Uterus (tissue), 4 donors: ENCODE results near the gene CMTM5. TPM values are rescaled to one million over a fixed set of nuclear protein-coding genes. Genes with fewer than 3 reads are reported as not detected.
A peak's percentile ranks its signal among the peaks of the same experiment; 100 is the strongest.

ENCODE experiments used
- DNase-seq, 2 donors: peaks; one replicate each; pipeline ENCODE4 v3.0.0-alpha.2; 2019 to 2020
- H3K27ac ChIP-seq, 2 donors: fragments of 200-600 bp; sonication (generic); 1 replicate in 1 of 2; 2 replicates in 1 of 2; pipeline ENCODE4 v1.5.1; 2016 to 2018
- H3K27me3 ChIP-seq, 2 donors: fragments of 200-600 bp; sonication (generic); one replicate each; pipeline ENCODE4 v1.5.1; 2018 to 2019; ENCODE audit warnings: control low read depth in 1 of 2
- H3K36me3 ChIP-seq, 2 donors: fragments of 200-600 bp; sonication (generic); one replicate each; pipeline ENCODE4 v1.5.1; 2019; ENCODE audit warnings: control low read depth in 1 of 2
- H3K4me1 ChIP-seq, 2 donors: fragments of 200-600 bp; sonication (generic); one replicate each; pipeline ENCODE4 v1.5.1; 2018 to 2019; ENCODE audit warnings: control low read depth in 1 of 2
- H3K4me3 ChIP-seq, 2 donors: fragments of 200-600 bp; sonication (generic); 1 replicate in 1 of 2; 2 replicates in 1 of 2; pipeline ENCODE4 v1.5.1; 2018 to 2019; ENCODE audit warnings: mild to moderate bottlenecking in 1 of 2
- H3K9me3 ChIP-seq, 2 donors: fragments of 200-600 bp; sonication (generic); one replicate each; pipeline ENCODE4 v1.5.1; 2019; ENCODE audit warnings: control low read depth in 1 of 2
- CTCF ChIP-seq, 4 experiments: fragments of 200-600 bp in 2 of 4; fragments of 450-650 bp in 2 of 4; sonication (generic) in 2 of 4; IDR thresholded peaks; one replicate each; pipeline ENCODE4 v1.5.1; 2016 to 2019; ENCODE audit warnings: antibody characterized with exemption in 4 of 4, mild to moderate bottlenecking in 2 of 4, moderate library complexity in 1 of 4
- POLR2A ChIP-seq, 2 donors: fragments of 450-650 bp; IDR thresholded peaks; one replicate each; pipeline ENCODE4 v1.6.1; 2016; ENCODE audit warnings: antibody characterized with exemption in 2 of 2, mild to moderate bottlenecking in 1 of 2, moderate library complexity in 1 of 2
- intact Hi-C: fragments of 100-400 bp; cut with DNase I; formaldehyde crosslinking; loops from one replicate; pipeline ENCODE4 v1.15.1; 2023; ENCODE audit warnings: low total_unique reads
- total RNA-seq, 4 donors: library from RNA; depleted of rRNA in 3 of 4; stranded (reverse); fragments of >200 nt in 3 of 4; gene quantifications; one replicate each; pipeline versions ENCODE4 v1.1.0 to v1.2.4, GENCODE V29; 2014 to 2023
- donor health status: DM: yes; HTN: yes; CAD: no.

Gene CMTM5
- total RNA-seq, 4 donors from 2014 or later: 1.3 to 14.9 (median 6.5) TPM; not detected in 1

DNA sequence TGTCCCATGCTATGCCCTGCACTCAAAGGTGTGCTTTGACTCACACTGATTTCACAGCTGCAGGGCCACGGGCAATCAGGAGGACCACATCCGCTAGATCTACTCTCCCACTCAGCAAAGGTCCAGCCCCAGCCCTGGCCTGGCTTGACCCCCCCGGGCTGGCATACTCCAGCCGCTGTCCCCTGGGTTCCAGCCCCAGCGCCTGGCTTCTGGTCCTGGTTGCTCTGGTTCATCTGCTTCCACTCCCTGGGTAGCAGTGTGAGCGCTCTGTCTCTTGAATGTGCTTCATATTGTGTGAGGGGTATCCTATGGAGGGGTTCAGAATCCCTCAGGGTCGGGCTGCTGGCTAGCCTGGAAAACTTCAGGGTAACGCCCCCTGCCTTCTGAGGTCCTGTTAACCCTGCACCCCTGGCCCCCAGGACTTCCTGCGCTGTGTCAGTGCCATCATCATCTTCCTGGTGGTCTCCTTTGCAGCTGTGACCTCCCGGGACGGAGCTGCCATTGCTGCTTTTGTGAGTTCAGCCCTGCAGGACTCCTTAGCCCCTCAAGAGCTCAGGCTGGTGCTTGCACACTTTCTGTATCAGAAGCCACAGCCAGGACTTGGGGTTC, 1.9 kb downstream of the CMTM5 start:
- no peak for DNase-seq
- no peak overlapping the region for H3K4me3 ChIP-seq
- no peaks in the 10 kb centered on the region for H3K27me3 ChIP-seq
- intact Hi-C loops: loop anchor here (5.0 kb wide), 1 partner anchor 51 kb away; no protein-coding TSS in a partner anchor
- H3K9me3 ChIP-seq: no peaks in the 10 kb centered on the region
- no peak overlapping the region for H3K27ac ChIP-seq
- TF ChIP-seq POLR2A (IDR thresholded peaks at IDR 0.05) (no peak), CTCF (IDR thresholded peaks at IDR 0.05) (no peak)
- no peaks in the 10 kb centered on the region for H3K4me1 ChIP-seq
- H3K36me3 ChIP-seq: no peaks in the 10 kb centered on the region

- H3K9me3 ChIP-seq: no peaks in the 10 kb centered on the region
- intact Hi-C loops: loop anchor here (5.0 kb wide), 1 partner anchor 52 kb away; no protein-coding TSS in a partner anchor
- H3K4me3 ChIP-seq: no peak overlapping the region
- H3K27ac ChIP-seq: no peak overlapping the region
- DNase-seq: peak in 1 of 2 donors; percentile 54
- TF ChIP-seq CTCF (IDR thresholded peaks at IDR 0.05) (peak; percentile 84 to 89 (median 86)), POLR2A (IDR thresholded peaks at IDR 0.05) (no peak)
- no peaks in the 10 kb centered on the region for H3K4me1 ChIP-seq
- no peaks in the 10 kb centered on the region for H3K27me3 ChIP-seq
- H3K36me3 ChIP-seq: no peaks in the 10 kb centered on the region
Observed at GRCh38 chr14:23379366-23380196, 2.7 kb downstream of the CMTM5 start.

DNA sequence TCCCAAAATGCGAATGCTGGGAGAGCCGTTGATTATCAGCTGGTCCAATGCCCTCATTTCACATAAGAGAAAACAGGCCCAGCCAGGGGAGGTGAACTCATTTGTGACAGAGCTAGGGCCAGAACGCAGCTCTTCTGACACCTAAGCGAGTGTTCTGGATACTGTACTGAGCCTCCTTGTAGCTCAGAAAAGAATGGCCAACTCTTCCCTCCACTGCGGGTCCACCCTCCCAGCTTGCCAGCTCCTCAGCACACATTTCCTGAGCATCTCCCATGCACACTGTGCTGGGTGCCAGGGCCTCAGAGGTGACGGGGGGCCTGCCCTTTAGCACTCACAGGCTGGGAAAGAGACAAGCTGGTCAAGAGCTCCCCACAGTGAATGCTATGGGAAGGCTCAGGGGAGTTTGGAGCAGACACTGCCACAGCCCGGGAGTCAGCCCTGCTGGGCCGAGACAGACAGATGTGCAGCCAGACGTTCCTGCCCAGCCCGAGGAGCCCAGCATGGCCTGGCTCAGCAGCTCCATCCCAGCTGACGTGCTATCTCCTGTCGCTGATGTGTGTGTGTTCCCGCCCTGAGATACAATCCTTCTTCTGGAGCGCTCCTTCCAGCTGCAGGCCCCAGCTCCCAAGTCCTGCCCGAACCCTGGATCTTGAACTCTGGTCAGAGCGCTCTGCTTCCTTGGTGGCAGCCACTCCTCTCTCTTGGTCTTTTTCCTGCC, 3.5 kb downstream of the CMTM5 start:
- H3K4me3 ChIP-seq: no peak overlapping the region
- intact Hi-C loops: no loop called here
- no peaks in the 10 kb centered on the region for H3K4me1 ChIP-seq
- H3K36me3 ChIP-seq: no peaks in the 10 kb centered on the region
- no peaks in the 10 kb centered on the region for H3K9me3 ChIP-seq
- no peaks in the 10 kb centered on the region for H3K27me3 ChIP-seq
- no peak overlapping the region for H3K27ac ChIP-seq
- TF ChIP-seq CTCF (IDR thresholded peaks at IDR 0.05) (no peak), POLR2A (IDR thresholded peaks at IDR 0.05) (no peak)
- DNase-seq: no peak

DNA sequence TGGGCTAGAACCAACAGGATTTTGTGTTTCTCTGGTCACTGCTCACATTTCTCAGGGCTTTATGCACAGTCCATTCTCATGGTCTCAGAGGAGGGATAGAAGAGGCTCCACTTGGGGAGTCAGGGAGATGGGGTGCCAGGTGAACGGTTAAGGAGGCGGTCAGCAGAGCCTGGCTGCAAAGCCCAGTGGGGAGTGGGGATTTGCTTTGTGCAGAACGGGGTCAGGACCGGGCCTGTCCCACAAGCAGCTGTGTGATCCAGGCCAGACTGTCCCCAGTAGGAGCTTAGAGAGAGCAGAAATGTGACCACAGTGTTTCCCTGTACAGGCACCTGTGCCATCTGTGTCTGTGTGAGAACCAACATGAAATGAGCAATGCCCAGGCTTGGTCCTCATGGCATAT, 4.1 kb downstream of the CMTM5 start:
- H3K27me3 ChIP-seq: no peaks in the 10 kb centered on the region
- H3K4me1 ChIP-seq: no peaks in the 10 kb centered on the region
- no peak overlapping the region for H3K4me3 ChIP-seq
- DNase-seq: no peak
- H3K9me3 ChIP-seq: no peaks in the 10 kb centered on the region
- TF ChIP-seq CTCF (IDR thresholded peaks at IDR 0.05) (no peak), POLR2A (IDR thresholded peaks at IDR 0.05) (no peak)
- no peak overlapping the region for H3K27ac ChIP-seq
- H3K36me3 ChIP-seq: no peaks in the 10 kb centered on the region
- intact Hi-C loops: no loop called here
